WTC11 (cell line): ENCODE results near the gene NFIC.
A peak's percentile ranks its signal among the peaks of the same experiment; 100 is the strongest.

Source experiments
- FOXK1 ChIP-seq: sonication (generic); formaldehyde crosslinking; IDR thresholded peaks from 2 replicates; pipeline ENCODE4 v1.8.0; 2022; ENCODE audit warnings: mild to moderate bottlenecking, moderate library complexity, missing genetic modification reagents
- NR2C2 ChIP-seq: sonication (generic); formaldehyde crosslinking; IDR thresholded peaks from 2 replicates; pipeline ENCODE4 v1.8.0; 2022; ENCODE audit warnings: mild to moderate bottlenecking, missing genetic modification reagents
- ZNF121 ChIP-seq: sonication (generic); formaldehyde crosslinking; IDR thresholded peaks from 2 replicates; pipeline ENCODE4 v1.8.0; 2023; ENCODE audit warnings: missing genetic modification reagents
- TF ChIP-seq, protein P1 (sequence below): sonication (generic); formaldehyde crosslinking; IDR thresholded peaks from 2 replicates; pipeline ENCODE4 v1.8.0; 2023; ENCODE audit warnings: missing genetic modification reagents, mild to moderate bottlenecking, borderline replicate concordance
- TF ChIP-seq, protein P2 (sequence below): sonication (generic); formaldehyde crosslinking; IDR thresholded peaks from 2 replicates; pipeline ENCODE4 v1.8.1; 2023; ENCODE audit warnings: mild to moderate bottlenecking, missing genetic modification reagents, moderate library complexity
- TF ChIP-seq, protein P3 (sequence below): sonication (generic); formaldehyde crosslinking; IDR thresholded peaks from 2 replicates; pipeline ENCODE4 v1.8.0; 2022; ENCODE audit warnings: missing genetic modification reagents
- TF ChIP-seq, protein P4 (sequence below): fragments of 250-450 bp; sonication (Bioruptor Pico); IDR thresholded peaks from 2 replicates; pipeline ENCODE4 v2.1.2; 2022; ENCODE audit warnings: mild to moderate bottlenecking, moderate library complexity
- TF ChIP-seq, protein P5 (sequence below): sonication (generic); formaldehyde crosslinking; IDR thresholded peaks from 2 replicates; pipeline ENCODE4 v1.8.0; 2023; ENCODE audit warnings: mild to moderate bottlenecking, missing genetic modification reagents
- TF ChIP-seq, protein P6 (sequence below): fragments of 200-600 bp; IDR thresholded peaks from 2 replicates; pipeline ENCODE4 v1.8.0; 2022; ENCODE audit warnings: antibody characterized with exemption
- TF ChIP-seq, protein P7 (sequence below): sonication (generic); formaldehyde crosslinking; IDR thresholded peaks from 2 replicates; pipeline ENCODE4 v1.8.0; 2022; ENCODE audit warnings: mild to moderate bottlenecking, missing genetic modification reagents

DNA sequence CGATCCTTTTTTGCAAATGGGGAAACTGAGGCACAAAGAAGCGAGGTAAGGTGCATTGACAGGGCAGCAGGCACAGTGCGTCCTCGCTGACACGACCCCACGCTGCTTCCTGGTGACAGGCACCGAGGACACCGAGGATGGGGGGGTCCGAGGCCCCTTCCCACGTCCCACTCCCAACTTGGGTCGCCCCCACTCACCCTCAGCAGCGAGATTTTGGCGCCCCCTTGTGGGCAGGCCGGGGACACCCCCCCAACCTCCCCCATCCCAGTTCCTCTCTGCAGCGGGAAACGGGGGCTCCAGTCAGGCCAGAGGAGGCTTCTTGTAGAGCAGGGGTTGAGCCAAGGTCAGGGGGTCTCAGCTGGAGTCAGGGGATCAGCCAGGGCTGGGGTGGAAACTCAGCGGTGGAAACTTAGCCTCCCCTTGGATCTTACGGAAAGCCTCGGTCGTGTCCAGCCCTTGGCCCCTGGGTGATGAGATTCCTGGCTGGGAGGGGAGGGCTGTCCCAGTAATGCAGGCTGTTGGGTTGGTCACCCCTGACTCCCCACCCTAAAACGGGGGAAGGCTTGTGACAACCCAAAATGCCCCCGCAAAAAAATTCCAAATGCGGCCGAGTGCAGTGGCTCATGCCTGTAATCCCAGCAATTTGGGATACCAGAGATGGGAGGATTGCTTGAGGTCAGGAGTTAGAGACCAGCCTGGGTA lies 105.7 kb downstream of the NFIC start:
- TF ChIP-seq FOXK1 (CRISPR knock-in tag) = no peak
- TF ChIP-seq, protein P1, sequence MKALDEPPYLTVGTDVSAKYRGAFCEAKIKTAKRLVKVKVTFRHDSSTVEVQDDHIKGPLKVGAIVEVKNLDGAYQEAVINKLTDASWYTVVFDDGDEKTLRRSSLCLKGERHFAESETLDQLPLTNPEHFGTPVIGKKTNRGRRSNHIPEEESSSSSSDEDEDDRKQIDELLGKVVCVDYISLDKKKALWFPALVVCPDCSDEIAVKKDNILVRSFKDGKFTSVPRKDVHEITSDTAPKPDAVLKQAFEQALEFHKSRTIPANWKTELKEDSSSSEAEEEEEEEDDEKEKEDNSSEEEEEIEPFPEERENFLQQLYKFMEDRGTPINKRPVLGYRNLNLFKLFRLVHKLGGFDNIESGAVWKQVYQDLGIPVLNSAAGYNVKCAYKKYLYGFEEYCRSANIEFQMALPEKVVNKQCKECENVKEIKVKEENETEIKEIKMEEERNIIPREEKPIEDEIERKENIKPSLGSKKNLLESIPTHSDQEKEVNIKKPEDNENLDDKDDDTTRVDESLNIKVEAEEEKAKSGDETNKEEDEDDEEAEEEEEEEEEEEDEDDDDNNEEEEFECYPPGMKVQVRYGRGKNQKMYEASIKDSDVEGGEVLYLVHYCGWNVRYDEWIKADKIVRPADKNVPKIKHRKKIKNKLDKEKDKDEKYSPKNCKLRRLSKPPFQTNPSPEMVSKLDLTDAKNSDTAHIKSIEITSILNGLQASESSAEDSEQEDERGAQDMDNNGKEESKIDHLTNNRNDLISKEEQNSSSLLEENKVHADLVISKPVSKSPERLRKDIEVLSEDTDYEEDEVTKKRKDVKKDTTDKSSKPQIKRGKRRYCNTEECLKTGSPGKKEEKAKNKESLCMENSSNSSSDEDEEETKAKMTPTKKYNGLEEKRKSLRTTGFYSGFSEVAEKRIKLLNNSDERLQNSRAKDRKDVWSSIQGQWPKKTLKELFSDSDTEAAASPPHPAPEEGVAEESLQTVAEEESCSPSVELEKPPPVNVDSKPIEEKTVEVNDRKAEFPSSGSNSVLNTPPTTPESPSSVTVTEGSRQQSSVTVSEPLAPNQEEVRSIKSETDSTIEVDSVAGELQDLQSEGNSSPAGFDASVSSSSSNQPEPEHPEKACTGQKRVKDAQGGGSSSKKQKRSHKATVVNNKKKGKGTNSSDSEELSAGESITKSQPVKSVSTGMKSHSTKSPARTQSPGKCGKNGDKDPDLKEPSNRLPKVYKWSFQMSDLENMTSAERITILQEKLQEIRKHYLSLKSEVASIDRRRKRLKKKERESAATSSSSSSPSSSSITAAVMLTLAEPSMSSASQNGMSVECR (CRISPR knock-in tag) = no peak
- TF ChIP-seq, protein P2, sequence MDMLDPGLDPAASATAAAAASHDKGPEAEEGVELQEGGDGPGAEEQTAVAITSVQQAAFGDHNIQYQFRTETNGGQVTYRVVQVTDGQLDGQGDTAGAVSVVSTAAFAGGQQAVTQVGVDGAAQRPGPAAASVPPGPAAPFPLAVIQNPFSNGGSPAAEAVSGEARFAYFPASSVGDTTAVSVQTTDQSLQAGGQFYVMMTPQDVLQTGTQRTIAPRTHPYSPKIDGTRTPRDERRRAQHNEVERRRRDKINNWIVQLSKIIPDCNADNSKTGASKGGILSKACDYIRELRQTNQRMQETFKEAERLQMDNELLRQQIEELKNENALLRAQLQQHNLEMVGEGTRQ (CRISPR knock-in tag) = no peak
- no peak for TF ChIP-seq ZNF121 (CRISPR knock-in tag)
- TF ChIP-seq, protein P3, sequence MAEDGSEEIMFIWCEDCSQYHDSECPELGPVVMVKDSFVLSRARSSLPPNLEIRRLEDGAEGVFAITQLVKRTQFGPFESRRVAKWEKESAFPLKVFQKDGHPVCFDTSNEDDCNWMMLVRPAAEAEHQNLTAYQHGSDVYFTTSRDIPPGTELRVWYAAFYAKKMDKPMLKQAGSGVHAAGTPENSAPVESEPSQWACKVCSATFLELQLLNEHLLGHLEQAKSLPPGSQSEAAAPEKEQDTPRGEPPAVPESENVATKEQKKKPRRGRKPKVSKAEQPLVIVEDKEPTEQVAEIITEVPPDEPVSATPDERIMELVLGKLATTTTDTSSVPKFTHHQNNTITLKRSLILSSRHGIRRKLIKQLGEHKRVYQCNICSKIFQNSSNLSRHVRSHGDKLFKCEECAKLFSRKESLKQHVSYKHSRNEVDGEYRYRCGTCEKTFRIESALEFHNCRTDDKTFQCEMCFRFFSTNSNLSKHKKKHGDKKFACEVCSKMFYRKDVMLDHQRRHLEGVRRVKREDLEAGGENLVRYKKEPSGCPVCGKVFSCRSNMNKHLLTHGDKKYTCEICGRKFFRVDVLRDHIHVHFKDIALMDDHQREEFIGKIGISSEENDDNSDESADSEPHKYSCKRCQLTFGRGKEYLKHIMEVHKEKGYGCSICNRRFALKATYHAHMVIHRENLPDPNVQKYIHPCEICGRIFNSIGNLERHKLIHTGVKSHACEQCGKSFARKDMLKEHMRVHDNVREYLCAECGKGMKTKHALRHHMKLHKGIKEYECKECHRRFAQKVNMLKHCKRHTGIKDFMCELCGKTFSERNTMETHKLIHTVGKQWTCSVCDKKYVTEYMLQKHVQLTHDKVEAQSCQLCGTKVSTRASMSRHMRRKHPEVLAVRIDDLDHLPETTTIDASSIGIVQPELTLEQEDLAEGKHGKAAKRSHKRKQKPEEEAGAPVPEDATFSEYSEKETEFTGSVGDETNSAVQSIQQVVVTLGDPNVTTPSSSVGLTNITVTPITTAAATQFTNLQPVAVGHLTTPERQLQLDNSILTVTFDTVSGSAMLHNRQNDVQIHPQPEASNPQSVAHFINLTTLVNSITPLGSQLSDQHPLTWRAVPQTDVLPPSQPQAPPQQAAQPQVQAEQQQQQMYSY (CRISPR knock-in tag) = no peak
- TF ChIP-seq, protein P4, sequence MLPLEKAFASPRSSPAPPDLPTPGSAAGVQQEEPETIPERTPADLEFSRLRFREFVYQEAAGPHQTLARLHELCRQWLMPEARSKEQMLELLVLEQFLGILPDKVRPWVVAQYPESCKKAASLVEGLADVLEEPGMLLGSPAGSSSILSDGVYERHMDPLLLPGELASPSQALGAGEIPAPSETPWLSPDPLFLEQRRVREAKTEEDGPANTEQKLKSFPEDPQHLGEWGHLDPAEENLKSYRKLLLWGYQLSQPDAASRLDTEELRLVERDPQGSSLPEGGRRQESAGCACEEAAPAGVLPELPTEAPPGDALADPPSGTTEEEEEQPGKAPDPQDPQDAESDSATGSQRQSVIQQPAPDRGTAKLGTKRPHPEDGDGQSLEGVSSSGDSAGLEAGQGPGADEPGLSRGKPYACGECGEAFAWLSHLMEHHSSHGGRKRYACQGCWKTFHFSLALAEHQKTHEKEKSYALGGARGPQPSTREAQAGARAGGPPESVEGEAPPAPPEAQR = no peak
- no peak for TF ChIP-seq NR2C2
- TF ChIP-seq, protein P5, sequence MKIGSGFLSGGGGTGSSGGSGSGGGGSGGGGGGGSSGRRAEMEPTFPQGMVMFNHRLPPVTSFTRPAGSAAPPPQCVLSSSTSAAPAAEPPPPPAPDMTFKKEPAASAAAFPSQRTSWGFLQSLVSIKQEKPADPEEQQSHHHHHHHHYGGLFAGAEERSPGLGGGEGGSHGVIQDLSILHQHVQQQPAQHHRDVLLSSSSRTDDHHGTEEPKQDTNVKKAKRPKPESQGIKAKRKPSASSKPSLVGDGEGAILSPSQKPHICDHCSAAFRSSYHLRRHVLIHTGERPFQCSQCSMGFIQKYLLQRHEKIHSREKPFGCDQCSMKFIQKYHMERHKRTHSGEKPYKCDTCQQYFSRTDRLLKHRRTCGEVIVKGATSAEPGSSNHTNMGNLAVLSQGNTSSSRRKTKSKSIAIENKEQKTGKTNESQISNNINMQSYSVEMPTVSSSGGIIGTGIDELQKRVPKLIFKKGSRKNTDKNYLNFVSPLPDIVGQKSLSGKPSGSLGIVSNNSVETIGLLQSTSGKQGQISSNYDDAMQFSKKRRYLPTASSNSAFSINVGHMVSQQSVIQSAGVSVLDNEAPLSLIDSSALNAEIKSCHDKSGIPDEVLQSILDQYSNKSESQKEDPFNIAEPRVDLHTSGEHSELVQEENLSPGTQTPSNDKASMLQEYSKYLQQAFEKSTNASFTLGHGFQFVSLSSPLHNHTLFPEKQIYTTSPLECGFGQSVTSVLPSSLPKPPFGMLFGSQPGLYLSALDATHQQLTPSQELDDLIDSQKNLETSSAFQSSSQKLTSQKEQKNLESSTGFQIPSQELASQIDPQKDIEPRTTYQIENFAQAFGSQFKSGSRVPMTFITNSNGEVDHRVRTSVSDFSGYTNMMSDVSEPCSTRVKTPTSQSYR = no peak
- TF ChIP-seq, protein P6, sequence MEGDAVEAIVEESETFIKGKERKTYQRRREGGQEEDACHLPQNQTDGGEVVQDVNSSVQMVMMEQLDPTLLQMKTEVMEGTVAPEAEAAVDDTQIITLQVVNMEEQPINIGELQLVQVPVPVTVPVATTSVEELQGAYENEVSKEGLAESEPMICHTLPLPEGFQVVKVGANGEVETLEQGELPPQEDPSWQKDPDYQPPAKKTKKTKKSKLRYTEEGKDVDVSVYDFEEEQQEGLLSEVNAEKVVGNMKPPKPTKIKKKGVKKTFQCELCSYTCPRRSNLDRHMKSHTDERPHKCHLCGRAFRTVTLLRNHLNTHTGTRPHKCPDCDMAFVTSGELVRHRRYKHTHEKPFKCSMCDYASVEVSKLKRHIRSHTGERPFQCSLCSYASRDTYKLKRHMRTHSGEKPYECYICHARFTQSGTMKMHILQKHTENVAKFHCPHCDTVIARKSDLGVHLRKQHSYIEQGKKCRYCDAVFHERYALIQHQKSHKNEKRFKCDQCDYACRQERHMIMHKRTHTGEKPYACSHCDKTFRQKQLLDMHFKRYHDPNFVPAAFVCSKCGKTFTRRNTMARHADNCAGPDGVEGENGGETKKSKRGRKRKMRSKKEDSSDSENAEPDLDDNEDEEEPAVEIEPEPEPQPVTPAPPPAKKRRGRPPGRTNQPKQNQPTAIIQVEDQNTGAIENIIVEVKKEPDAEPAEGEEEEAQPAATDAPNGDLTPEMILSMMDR = peak; percentile 89
- TF ChIP-seq, protein P7, sequence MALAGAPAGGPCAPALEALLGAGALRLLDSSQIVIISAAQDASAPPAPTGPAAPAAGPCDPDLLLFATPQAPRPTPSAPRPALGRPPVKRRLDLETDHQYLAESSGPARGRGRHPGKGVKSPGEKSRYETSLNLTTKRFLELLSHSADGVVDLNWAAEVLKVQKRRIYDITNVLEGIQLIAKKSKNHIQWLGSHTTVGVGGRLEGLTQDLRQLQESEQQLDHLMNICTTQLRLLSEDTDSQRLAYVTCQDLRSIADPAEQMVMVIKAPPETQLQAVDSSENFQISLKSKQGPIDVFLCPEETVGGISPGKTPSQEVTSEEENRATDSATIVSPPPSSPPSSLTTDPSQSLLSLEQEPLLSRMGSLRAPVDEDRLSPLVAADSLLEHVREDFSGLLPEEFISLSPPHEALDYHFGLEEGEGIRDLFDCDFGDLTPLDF (CRISPR knock-in tag) = no peak
